NCI-H2081 treated with DMSO at 0.1 percent for 48 hours (cell line): Measurements from ENCODE around the gene CAMKMT.

Experiments used
- DNase-seq: peaks from one replicate; lab custom pipeline; 2025; lab: John Stamatoyannopoulos, UW

Gene CAMKMT

DNA sequence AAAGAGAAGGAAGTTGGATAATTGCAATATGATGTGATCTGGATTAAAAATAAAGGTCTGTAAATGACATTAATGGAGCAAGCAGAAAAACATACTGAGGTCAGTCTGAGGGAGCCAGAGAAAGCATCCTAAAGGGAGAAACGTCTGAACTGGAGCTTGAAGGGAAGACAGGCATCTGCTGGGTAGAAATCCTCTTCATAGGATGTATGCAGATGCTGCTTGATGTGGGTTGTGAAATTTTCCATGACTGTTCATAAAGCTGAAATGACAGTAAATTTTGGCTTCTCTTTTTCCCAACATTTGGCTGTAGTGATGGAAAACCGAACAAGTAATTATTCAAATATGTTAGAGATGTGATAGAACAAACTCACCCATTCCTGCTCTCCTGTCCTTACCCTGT is 287.6 kb downstream of the CAMKMT start:
- DNase-seq, result no peak

DNA sequence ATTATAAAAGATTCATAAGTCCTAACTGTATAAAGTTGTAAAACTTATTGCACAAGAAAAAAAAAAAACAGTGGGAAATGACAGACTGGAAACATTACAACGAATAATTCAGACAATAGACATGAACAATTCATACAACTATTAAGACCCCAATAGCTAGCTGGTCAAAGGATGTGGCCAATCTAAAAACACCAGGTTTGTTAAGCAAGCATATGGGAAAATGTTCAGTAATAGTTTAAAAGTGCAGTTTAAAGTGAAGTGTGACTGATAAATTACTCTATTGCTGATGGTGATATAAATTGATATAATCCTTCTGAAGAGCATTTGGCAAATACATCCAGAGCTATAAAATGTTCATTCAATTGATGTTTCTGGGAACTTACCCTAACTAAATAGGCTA is 289.0 kb downstream of the CAMKMT start:
- DNase-seq, result no peak

- no peak for DNase-seq
These were observed 290.2 kb downstream of the CAMKMT start for GRCh38 chr2:44651974-44652373.

GRCh38 chr2:44652701-44653100 is 291.0 kb downstream of the CAMKMT start:
- DNase-seq, result no peak

GRCh38 chr2:44655401-44655864 is 293.7 kb downstream of the CAMKMT start:
- DNase-seq, result peak; percentile 86

DNA sequence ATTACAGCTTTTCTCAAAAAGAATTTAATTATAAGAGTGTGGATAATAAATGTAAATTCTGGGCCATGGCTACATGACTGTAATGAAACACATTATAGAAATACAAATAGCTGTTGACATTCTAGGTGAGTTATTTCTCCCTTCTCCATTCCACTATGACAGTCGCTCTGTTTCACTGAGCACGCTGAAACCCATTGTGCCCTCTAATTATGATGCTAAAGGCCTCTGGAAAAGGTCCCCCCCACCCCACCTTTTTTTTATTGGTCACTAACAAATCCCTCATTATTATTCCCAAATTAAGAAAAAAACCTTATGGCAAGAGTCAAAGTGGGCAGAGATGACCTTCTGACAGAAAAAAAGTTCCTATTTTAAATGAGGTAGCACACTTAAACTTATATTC is 294.7 kb downstream of the CAMKMT start:
- DNase-seq, result no peak

DNA sequence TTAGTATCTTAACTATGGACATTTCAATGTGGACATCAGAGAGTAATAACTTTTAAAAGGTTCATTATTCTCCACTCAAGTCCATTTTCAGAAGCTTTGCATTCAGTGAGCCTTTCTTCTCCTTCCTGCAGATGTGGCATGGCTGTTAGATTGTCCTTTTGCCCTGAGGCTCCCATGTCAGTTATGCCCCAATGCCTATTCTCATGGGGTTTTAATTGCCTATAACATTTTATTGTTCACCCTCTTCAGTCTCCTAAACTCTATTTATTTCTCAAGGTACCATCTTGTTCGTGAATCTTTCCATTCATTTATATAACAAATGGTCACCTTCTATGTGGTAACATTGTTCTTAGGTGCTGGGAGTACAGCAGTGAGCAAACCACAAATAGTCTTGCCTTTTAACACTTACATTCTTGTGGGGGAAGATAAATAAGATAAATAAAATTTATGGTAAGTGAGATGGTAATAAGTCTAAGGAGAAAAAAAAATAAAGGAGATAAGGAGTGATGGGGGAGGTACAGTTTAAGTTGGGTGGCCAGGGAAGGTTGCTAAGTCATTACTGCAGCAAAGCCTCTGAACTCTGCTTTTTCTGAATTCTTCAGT is 301.8 kb downstream of the CAMKMT start:
- no peak for DNase-seq

DNA sequence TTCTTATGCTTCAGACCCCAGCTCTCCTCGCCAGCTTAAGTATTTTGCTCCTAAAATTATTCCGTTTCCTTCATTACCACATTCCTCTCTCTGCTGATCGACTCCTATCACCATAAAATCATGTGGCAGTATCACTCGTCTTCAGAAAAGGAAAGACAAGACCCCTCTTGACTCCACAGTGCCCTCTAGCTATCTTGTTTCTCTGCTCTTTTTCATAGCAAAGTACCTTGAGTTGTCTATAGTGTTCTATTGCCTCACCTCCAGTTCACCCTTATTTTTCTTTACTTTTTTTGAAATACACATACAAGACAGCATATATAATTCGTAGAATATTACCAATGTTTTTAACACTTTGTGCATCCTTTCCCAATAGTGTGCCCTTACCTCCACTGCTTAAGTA is 306.6 kb downstream of the CAMKMT start:
- DNase-seq, result no peak

DNA sequence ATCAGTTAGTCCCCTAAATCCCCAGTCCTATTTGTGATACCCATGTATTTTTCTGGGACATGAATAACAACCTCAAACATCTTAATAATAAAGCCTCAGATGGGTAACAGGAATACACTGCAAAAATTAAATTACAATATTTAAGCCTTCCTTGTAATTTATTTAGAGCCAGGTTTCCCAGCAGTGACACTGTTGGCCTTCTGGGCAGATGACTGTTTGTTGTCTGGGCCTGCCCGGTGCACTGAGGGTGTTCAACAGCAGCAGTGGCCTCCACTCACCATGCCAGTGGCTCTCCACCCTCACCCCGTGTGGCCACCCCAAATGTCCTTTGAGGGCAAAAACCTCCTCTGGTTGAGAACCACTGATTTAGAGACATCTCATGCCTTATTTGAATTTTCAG is 309.5 kb downstream of the CAMKMT start:
- DNase-seq, result no peak

- DNase-seq, result no peak
These were observed 310.2 kb downstream of the CAMKMT start for GRCh38 chr2:44671916-44672315.

DNA sequence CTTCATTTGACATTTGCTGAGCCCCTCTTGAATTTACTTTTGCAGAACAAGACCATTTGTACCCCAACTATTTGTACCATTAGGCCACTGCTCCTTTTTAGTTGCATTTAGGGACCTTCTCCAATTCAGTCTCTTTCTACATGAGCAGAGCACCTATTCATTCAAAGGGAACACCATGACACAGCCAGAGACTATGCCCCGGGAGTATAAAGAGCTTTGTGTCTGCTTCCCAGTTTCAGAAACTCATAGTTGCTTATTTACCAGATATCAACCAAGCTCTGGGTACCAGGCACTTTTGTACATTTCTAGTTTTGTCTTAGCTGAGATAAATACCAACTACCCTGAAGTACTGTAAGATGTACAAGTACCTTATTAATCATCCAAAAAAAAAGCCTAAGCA is 310.7 kb downstream of the CAMKMT start:
- DNase-seq, result no peak

GRCh38 chr2:44674473-44675284 is 312.9 kb downstream of the CAMKMT start:
- no peak for DNase-seq

DNA sequence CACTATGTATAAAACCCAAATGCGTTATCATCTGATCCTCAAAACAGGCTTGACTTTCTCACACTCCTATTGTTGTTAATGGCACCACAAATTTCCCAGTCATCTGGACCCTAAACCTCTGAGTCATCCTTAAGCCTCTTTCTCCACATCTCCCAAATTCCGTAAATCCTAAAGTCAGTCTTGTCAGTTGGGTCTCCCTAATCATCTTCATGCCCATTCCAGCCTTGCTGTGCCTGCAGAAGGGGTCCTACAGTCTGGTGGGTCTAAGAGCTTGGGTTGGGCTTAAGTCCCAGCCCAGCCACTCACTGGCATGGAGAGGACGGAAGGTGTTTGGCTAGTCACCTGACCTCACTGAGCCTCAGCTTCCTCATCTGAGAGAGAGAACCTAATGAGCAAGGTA is 314.6 kb downstream of the CAMKMT start:
- DNase-seq, result no peak

DNA sequence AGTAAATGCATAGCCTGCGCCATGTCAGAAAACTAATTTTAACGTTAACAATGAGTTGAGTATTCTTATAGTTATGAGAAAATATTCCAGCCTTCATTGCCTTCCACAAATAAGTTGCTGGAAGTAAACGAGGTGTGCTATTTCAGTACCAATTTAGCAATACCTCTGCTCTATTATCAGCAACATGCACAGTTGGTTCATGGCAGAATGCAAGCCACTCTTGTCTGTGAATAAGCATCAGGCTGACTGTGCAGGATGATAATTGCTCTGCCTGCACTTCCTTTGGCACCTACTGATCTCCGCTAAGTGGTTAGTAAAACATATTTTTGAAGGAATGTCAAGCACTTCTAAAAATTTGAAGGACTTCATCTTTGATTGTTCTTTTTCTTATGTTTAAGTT is 317.8 kb downstream of the CAMKMT start:
- no peak for DNase-seq

DNA sequence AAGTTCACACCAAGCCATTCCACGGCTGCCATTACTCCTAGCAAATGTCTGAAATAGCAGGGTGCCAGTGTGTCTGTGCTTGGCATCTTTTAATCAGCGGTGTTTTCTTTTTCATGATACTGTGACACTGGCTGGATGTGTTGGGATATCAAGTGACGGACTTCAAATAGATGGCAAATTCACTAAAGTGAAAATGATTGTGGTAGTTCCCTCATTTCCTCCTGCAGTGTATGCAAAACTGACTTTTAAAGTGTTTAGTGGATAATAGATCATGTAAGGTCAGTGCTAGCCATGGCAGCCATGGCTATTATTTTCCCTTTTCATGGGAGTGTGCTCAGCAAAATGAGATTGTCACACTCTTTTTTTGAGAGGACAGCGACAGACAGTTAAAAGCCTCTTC is 318.2 kb downstream of the CAMKMT start:
- DNase-seq, result no peak

DNA sequence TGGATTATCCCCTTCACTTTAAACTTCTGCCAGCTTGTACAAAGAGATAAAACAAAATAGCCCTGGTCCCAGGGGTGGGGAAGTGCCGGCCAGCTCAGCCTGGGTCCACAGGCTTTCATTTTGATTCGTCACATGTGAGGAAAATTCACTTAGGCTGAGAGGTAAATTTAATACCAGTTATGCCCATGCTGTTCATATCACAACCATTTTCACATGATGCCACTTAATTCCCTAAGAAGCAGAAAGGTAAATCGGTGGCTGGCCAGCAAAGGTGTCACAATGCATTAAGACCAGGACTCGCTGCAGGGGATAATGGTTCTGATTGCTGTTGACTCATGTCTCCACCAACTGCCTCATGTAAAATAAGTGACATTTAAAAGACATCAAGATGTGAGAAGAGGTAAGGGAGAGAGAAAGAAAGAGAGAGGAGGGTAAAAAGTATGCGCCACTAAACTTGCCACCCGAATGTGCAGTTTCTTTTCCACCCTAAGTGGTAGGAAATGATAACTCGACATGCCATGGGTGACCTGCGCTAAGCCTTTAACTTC is 318.8 kb downstream of the CAMKMT start:
- no peak for DNase-seq

DNA sequence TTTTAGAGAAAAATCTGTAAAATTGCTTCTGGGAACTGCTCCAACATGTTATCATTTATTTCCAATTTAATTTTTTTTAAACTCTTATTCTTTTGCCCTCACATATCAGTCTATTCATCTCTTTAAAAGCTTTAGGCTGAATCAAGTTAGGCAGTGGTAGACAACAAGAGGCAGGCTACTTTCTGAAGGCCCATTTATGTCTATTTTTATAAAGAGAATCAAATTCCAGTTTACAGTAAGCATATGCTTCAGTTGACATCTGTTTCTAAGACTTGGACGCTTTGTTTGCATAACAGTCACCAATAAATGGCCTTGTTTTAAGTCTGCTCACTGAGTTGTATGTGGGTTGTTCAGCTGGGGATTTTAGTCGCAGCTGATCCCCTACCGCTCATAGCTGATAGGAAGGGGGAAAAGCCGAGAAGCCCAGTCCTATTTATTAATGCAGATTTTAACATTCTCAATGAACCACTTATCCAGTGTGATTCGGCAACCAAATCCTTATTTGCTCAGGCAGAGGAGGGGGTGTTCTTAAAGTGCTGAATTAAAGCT is 319.3 kb downstream of the CAMKMT start:
- no peak for DNase-seq

GRCh38 chr2:44682459-44682858 is 320.7 kb downstream of the CAMKMT start:
- DNase-seq, result no peak

DNA sequence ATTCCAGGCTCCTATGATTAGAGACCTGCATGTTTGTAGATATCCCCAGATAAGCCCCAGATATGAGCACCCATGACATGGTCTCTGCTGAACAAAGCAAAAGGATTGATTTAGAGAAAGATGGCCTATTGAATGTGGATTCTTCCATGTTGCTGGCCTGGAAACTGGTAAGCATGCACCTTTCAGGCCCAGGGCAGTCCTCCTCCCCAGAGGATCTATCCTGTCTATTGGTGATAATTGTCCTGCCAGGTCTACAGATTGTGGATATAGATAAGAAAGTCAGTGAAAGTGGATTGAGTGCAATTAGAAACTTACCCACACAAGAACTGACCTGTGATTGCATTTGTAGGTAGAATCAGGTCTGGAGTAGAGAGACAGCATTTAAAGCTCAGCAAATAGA is 322.8 kb downstream of the CAMKMT start:
- no peak for DNase-seq

- DNase-seq, result no peak
These were observed 324.8 kb downstream of the CAMKMT start for GRCh38 chr2:44686561-44686960.

DNA sequence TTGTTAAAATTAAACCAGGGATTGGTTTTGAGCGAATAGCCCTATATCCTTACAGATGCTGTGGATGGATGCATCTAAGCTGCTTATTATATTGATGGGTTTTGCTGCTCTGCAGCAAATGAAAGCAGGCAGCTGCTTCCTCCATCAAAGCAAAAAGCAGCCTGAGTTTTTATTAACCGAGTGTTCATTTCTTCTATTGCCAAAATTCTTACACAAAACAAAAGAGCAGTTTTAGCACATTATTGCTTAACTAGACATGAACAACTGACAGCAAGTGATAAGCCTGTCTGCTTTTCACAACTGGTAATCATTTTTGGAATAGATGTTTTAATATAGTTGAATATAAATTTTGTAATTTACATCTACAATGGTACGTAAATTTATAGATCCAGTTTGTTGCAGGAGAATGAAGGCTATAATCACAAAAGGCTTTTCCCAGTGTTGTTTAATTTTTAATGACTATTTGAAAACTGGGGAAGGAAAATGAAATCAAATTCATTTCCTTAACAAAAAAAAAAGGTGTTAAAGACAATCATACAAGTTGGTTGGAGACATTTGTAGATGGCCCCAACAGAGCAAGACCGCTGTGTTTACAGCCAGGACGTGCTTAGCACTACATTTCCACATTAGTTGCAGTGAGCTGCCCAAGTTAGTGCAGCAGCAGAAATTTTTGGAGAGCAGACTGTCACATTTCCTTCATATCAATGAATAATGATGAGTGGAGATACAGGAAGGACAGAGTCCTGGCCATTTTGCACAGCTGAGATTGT is 326.1 kb downstream of the CAMKMT start:
- DNase-seq, result no peak

- DNase-seq, result no peak
These were observed 326.8 kb downstream of the CAMKMT start for GRCh38 chr2:44688456-44689124.
